ENCODE results near the gene SPRED3.

DNA sequence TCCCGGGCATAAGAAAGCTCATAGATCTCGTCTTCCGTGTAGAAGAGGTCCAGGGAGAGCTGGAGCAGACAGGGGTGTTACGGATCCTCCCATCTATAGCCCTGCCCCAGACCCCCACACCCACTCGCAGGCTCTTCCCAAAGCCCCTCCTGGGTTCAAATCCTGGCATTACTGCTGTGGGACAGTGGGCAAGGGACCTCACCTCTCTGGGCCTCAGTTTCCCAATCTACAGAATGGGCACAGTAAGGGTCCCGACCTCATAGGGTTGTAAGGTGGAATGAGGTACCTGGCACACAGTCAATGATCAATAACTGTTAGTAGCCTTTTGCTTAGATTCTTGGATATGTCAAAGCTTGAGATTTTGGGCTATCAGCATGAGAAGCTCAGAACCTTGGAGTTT, 24.9 kb downstream of the SPRED3 start:
- TF ChIP-seq CTCF (IDR thresholded peaks at IDR 0.05) (no peak), POLR2A (IDR thresholded peaks at IDR 0.05; ENCODE audit: low read depth) (no peak), POLR2AphosphoS5 (IDR thresholded peaks at IDR 0.05) (no peak), EP300 (IDR thresholded peaks at IDR 0.05) (no peak)

Measured in esophagus muscularis mucosa (tissue), 4 donors.